ENCODE results near the gene FYB1.

- TF ChIP-seq POLR2A (IDR thresholded peaks at IDR 0.05) = no peak
- no peak for TF ChIP-seq CTCF (IDR thresholded peaks at IDR 0.05)
Observed at GRCh38 chr5:39249069-39249468, 29.7 kb upstream of the FYB1 start.

All from lower leg skin (tissue), 3 donors.